K562 (cell line): ENCODE results near the gene ARRDC5. TPM values are rescaled to one million over a fixed set of nuclear protein-coding genes. Genes with fewer than 3 reads are reported as not detected.

Source experiments
- CAMTA2 ChIP-seq: fragments of 250-450 bp; sonication (Bioruptor Pico); conservative IDR thresholded peaks from 2 replicates; pipeline ENCODE4 v1.5.1; 2022
- GTF2F1 ChIP-seq: IDR thresholded peaks from 2 replicates; pipeline ENCODE4 v1.6.1; 2011; ENCODE audit warnings: low read depth, low read length, improper control_type of control experiment
- HNRNPL ChIP-seq: fragments of 200-400 bp; formaldehyde crosslinking; IDR thresholded peaks from 2 replicates; pipeline ENCODE4 v1.6.1; 2017; ENCODE audit warnings: low read depth, mild to moderate bottlenecking, low read length
- KDM4B ChIP-seq, 2 experiments: fragments of 450-650 bp in 1 of 2; sonication (generic) in 1 of 2; IDR thresholded peaks; 2 replicates each; pipeline ENCODE4 v1.6.1; 2016 to 2017; ENCODE audit warnings: borderline replicate concordance in 2 of 2, antibody characterized with exemption in 1 of 2, low read depth in 1 of 2, mild to moderate bottlenecking in 1 of 2
- MYBL2 ChIP-seq, 2 experiments: fragments of 450-650 bp in 1 of 2; sonication (generic) in 1 of 2; formaldehyde crosslinking in 1 of 2; IDR thresholded peaks; 2 replicates each; pipeline versions ENCODE4 v1.6.1 to v1.8.1; 2017 to 2022; ENCODE audit warnings: borderline replicate concordance in 1 of 2, inconsistent platforms in 1 of 2, low read depth in 1 of 2, mild to moderate bottlenecking in 1 of 2, missing genetic modification reagents in 1 of 2, moderate library complexity in 1 of 2
- PHB ChIP-seq: fragments of 250-450 bp; sonication (Bioruptor Pico); IDR thresholded peaks from 2 replicates; pipeline ENCODE4 v1.5.0; 2021
- POLR2B ChIP-seq: fragments of 450-650 bp; IDR thresholded peaks from 2 replicates; pipeline ENCODE4 v1.6.1; 2018; ENCODE audit warnings: low read depth; ENCODE audit not compliant: partially characterized antibody
- RB1 ChIP-seq: fragments of 450-650 bp; IDR thresholded peaks from 2 replicates; pipeline ENCODE4 v1.6.1; 2017; ENCODE audit warnings: low read depth, mild to moderate bottlenecking
- RFX7 ChIP-seq: fragments of 250-450 bp; sonication (Bioruptor Pico); IDR thresholded peaks from 2 replicates; pipeline ENCODE4 v1.5.1; 2021; ENCODE audit warnings: mild to moderate bottlenecking
- SMAD3 ChIP-seq: fragments of 450-650 bp; formaldehyde crosslinking; conservative IDR thresholded peaks from 2 replicates; pipeline ENCODE4 v1.4.0; 2020; ENCODE audit warnings: mild to moderate bottlenecking
- ZNF232 ChIP-seq: sonication (generic); formaldehyde crosslinking; IDR thresholded peaks from 2 replicates; pipeline ENCODE4 v1.8.0; 2022; ENCODE audit warnings: mild to moderate bottlenecking, missing genetic modification reagents
- ZNF780A ChIP-seq: fragments of 250-450 bp; sonication (Bioruptor Pico); IDR thresholded peaks from 2 replicates; pipeline ENCODE4 v1.5.0; 2021; ENCODE audit warnings: mild to moderate bottlenecking
- polyA plus RNA-seq, 8 experiments: library from polyadenylated mRNA; depleted of rRNA in 4 of 8; stranded (reverse) in 5 of 8; unstranded in 3 of 8; fragments of >200 nt; fragmentation: Nextera tagmentation in 2 of 8; fragmentation: Illumina TruSeq in 1 of 8; extraction: Ambion mirVana in 2 of 8; extraction: Trizol in 1 of 8; gene quantifications; 2 replicates each; pipeline versions ENCODE4 v1.2.1 to v1.2.3, GENCODE V29; 2011 to 2014; ENCODE audit warnings: inconsistent platforms in 1 of 8, missing spikeins in 1 of 8
- total RNA-seq, 7 experiments: library from RNA; depleted of rRNA in 6 of 7; stranded (reverse); fragments of >200 nt in 6 of 7; fragmentation: Illumina TruSeq in 2 of 7; extraction: Trizol in 2 of 7; gene quantifications; 2 replicates each; pipeline versions ENCODE4 v1.2.1 to v1.2.3, GENCODE V29; 2011 to 2021; ENCODE audit warnings: low replicate concordance in 1 of 7
- TF ChIP-seq, protein P1 (sequence below): fragments of 250-450 bp; sonication (Bioruptor Pico); IDR thresholded peaks from 2 replicates; pipeline ENCODE4 v1.9.0; 2021; ENCODE audit warnings: mild to moderate bottlenecking, inconsistent platforms
- TF ChIP-seq, protein P2 (sequence below): fragments of 450-650 bp; IDR thresholded peaks from 2 replicates; pipeline ENCODE4 v1.6.1; 2018; ENCODE audit warnings: mild to moderate bottlenecking, low read depth; ENCODE audit not compliant: partially characterized antibody
- TF ChIP-seq, protein P3 (sequence below): IDR thresholded peaks from 3 replicates; pipeline ENCODE4 v1.6.1; 2011; ENCODE audit warnings: borderline replicate concordance, mild to moderate bottlenecking; ENCODE audit not compliant: insufficient read length, insufficient read depth
- TF ChIP-seq, protein P4 (sequence below): fragments of 450-650 bp; IDR thresholded peaks from 2 replicates; pipeline ENCODE4 v1.6.1; 2017; ENCODE audit warnings: mild to moderate bottlenecking, moderate library complexity
- TF ChIP-seq, protein P5 (sequence below): sonication (generic); formaldehyde crosslinking; IDR thresholded peaks from 2 replicates; pipeline ENCODE4 v1.8.1; 2022; ENCODE audit warnings: missing genetic modification reagents
- TF ChIP-seq, protein P6 (sequence below): fragments of 450-650 bp; IDR thresholded peaks from 2 replicates; pipeline ENCODE4 v1.6.1; 2016; ENCODE audit warnings: antibody characterized with exemption

ARRDC5 gene
- total and polyA plus RNA-seq, 9 of the 15 experiments (the other 6 are each of a cell fraction or from before 2014, with no cell fraction given): not detected

DNA sequence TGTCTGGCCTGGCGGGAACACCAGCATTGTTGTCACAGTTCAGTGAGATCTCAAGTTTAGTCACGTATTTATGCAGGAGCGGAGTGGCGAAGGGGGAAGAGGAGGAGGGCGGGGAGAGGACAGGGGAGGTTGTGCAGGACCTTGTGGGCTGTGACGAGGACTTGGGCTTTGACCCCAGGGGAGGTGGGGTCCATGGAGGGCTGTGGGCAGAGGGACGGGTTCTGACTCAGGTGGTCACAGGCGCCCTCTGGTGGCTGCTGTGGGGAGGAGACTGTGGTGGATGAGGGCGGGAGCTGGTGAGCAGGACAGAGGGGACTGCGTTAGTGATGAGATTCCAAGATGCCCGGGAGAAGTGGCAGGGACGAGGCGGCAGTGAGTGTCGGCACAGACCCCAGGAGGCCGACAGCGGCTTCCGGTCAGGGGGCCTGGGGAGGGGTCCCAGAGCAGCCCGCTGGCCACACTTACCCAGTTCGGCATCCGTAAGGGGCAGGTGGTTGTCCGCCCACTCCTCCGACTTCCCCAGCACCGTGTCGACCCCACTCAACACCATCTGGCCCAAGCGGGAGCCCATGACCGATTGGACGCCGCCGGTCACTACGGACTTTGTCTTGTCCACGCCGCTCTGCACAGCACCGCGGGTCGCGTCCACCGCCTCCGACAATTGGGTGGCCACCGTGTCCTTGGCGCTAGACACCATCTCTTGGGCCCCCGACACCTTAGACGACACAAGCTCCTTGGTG, 51.0 kb downstream of the ARRDC5 start (continued):
- TF ChIP-seq, protein P1, sequence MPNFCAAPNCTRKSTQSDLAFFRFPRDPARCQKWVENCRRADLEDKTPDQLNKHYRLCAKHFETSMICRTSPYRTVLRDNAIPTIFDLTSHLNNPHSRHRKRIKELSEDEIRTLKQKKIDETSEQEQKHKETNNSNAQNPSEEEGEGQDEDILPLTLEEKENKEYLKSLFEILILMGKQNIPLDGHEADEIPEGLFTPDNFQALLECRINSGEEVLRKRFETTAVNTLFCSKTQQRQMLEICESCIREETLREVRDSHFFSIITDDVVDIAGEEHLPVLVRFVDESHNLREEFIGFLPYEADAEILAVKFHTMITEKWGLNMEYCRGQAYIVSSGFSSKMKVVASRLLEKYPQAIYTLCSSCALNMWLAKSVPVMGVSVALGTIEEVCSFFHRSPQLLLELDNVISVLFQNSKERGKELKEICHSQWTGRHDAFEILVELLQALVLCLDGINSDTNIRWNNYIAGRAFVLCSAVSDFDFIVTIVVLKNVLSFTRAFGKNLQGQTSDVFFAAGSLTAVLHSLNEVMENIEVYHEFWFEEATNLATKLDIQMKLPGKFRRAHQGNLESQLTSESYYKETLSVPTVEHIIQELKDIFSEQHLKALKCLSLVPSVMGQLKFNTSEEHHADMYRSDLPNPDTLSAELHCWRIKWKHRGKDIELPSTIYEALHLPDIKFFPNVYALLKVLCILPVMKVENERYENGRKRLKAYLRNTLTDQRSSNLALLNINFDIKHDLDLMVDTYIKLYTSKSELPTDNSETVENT: no peak
- TF ChIP-seq ZNF780A (no peak), KDM4B (IDR thresholded peaks at IDR 0.05; ENCODE audit: borderline replicate concordance in 2 of 2, low read depth in 1 of 2) (no peak), SMAD3 (CRISPR knock-in tag) (no peak), MYBL2 (IDR thresholded peaks at IDR 0.05; ENCODE audit: low read depth) (no peak), MYBL2 (CRISPR knock-in tag; IDR thresholded peaks at IDR 0.05; ENCODE audit: borderline replicate concordance) (no peak), PHB (CRISPR knock-in tag) (no peak), ZNF232 (CRISPR knock-in tag) (no peak), RB1 (peak; percentile 13; the same call in 1 of the 2 replicates), CAMTA2 (no peak), RFX7 (no peak), HNRNPL (no peak), GTF2F1 (no peak), POLR2B (no peak)
- TF ChIP-seq, protein P2, sequence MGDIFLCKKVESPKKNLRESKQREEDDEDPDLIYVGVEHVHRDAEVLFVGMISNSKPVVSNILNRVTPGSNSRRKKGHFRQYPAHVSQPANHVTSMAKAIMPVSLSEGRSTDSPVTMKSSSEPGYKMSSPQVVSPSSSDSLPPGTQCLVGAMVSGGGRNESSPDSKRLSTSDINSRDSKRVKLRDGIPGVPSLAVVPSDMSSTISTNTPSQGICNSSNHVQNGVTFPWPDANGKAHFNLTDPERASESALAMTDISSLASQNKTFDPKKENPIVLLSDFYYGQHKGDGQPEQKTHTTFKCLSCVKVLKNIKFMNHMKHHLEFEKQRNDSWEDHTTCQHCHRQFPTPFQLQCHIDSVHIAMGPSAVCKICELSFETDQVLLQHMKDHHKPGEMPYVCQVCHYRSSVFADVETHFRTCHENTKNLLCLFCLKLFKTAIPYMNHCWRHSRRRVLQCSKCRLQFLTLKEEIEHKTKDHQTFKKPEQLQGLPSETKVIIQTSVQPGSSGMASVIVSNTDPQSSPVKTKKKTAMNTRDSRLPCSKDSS: no peak
- TF ChIP-seq, protein P3, sequence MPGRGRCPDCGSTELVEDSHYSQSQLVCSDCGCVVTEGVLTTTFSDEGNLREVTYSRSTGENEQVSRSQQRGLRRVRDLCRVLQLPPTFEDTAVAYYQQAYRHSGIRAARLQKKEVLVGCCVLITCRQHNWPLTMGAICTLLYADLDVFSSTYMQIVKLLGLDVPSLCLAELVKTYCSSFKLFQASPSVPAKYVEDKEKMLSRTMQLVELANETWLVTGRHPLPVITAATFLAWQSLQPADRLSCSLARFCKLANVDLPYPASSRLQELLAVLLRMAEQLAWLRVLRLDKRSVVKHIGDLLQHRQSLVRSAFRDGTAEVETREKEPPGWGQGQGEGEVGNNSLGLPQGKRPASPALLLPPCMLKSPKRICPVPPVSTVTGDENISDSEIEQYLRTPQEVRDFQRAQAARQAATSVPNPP: no peak
- TF ChIP-seq, protein P4, sequence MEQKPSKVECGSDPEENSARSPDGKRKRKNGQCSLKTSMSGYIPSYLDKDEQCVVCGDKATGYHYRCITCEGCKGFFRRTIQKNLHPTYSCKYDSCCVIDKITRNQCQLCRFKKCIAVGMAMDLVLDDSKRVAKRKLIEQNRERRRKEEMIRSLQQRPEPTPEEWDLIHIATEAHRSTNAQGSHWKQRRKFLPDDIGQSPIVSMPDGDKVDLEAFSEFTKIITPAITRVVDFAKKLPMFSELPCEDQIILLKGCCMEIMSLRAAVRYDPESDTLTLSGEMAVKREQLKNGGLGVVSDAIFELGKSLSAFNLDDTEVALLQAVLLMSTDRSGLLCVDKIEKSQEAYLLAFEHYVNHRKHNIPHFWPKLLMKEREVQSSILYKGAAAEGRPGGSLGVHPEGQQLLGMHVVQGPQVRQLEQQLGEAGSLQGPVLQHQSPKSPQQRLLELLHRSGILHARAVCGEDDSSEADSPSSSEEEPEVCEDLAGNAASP: no peak
- TF ChIP-seq, protein P5, sequence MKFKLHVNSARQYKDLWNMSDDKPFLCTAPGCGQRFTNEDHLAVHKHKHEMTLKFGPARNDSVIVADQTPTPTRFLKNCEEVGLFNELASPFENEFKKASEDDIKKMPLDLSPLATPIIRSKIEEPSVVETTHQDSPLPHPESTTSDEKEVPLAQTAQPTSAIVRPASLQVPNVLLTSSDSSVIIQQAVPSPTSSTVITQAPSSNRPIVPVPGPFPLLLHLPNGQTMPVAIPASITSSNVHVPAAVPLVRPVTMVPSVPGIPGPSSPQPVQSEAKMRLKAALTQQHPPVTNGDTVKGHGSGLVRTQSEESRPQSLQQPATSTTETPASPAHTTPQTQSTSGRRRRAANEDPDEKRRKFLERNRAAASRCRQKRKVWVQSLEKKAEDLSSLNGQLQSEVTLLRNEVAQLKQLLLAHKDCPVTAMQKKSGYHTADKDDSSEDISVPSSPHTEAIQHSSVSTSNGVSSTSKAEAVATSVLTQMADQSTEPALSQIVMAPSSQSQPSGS (CRISPR knock-in tag): no peak
- TF ChIP-seq, protein P6, sequence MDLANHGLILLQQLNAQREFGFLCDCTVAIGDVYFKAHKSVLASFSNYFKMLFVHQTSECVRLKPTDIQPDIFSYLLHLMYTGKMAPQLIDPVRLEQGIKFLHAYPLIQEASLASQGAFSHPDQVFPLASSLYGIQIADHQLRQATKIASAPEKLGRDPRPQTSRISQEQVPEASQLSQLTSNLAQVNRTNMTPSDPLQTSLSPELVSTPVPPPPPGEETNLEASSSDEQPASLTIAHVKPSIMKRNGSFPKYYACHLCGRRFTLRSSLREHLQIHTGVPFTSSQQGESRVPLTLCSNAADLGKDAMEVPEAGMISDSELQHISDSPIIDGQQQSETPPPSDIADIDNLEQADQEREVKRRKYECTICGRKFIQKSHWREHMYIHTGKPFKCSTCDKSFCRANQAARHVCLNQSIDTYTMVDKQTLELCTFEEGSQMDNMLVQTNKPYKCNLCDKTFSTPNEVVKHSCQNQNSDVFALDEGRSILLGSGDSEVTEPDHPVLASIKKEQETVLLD: 0 out of 2 replicates have a peak, but pooled peaks have one; percentile 21
